ENCODE data around the gene AXIN1. TPM values are rescaled to one million over a fixed set of nuclear protein-coding genes. Genes with fewer than 3 reads are reported as not detected.
"Not testable (repeated sequence)": the region's sequence is repeated elsewhere in the genome, so short reads cannot be mapped to it uniquely, and the experiment has no call there.

AXIN1 gene
- total RNA-seq, 1 donor from 2014 or later, result 43.5 TPM

GRCh38 chr16:333406-334094 is 19.0 kb downstream of the AXIN1 start:
- no peak for DNase-seq (ENCODE audit: low read depth)

DNA sequence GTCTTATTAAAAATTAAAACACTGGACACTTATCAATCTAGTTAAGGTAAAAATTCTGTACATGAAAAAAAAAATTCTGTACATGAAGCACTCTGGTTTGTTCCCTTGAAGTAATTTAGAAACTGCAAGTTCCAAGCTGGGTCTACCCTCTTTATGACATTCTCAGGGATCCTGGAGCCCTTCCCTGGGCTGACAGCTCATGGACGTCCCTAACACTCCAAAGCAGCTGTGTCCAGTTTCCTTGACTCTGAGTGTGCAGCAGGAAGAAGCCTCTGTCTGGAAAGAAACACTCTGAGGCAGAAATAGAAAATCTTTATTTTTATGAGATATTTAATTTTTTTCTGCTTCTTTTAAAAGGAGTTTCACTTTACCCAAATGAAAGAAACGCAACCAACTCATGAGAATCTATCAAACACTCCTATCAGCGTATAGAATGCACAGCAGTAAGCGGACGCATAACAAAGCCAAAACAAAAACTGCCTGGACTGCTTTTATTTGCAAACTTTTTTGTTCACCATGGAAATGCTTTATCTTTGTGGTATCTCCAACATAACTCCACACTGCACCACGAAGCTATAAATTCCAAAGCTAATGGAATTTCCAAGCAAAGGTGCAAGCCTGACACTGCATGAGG is 21.2 kb downstream of the AXIN1 start:
- DNase-seq (ENCODE audit: low read depth), result not testable (repeated sequence)

- DNase-seq (ENCODE audit: low read depth), result no peak
Measured at GRCh38 chr16:330741-331140, 21.8 kb downstream of the AXIN1 start.

DNA sequence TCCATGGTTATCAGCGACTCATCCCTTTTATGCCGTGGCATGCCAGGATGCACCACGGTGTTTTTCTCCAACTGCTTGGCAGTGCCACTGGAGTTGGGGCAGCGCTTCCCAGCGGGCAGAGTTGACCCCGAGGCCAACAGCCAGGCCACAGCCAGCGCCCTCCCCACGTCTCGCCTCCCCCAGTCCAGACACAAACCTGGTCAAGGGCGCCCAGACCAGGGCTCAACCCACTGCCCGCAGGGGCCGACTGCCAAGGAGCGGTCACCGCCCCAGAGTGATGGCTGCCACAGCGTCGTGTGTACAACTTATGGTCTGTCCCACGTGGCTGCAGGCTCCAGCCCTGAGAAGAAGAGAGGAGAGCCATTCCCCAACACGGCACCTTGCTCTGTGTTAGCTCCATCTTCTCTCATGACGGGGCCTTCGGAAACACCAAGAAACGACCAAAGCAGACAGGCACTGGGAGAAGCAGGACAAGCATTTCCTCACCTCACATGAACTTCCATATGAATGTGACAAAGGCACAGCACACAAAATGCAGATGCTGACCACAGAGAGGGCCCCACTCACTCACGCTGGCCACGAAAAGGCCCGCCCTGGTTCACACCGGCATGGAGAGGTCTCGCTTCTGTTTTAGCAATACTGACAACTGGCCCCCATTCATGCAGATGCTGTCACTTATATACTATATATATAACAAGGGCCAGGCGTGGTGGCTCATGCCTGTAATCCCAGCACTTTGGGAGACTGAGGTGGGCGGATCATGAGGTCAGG is 27.0 kb downstream of the AXIN1 start:
- DNase-seq (ENCODE audit: low read depth), result no peak

- no peak for DNase-seq (ENCODE audit: low read depth)
Measured at GRCh38 chr16:324451-325334, 27.8 kb downstream of the AXIN1 start.

DNA sequence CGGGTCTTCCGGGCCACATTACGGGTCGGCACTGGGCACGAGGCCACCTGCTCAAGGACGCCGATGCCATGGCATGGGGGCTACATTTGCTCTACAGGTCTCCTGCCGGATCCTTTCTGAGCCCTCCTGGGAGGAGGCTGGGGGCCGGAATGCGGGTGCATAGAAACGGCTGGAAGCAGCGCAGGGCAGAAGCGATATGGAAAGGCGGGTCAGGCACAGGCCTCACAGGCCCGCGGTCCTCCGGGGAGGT is 28.4 kb downstream of the AXIN1 start:
- no peak for DNase-seq (ENCODE audit: low read depth)

GRCh38 chr16:322476-323143 is 29.9 kb downstream of the AXIN1 start:
- DNase-seq (ENCODE audit: low read depth), result no peak

DNA sequence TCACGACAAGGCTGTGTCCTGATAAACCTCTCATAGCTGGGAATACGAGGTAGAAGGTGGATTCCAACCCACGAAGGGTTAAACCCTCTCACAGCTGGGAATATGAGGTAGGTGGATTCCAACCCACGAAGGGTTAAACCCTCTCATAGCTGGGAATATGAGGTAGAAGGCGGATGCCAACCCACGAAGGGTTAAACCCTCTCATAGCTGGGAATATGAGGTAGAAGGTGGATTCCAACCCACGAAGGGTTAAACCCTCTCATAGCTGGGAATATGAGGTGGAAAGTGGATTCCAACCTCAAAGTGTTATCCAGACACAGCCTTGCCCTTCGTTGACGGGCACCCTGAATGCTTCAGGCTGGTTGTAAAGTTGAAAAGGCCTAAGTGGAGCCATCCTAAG is 31.0 kb downstream of the AXIN1 start:
- DNase-seq (ENCODE audit: low read depth), result no peak

DNA sequence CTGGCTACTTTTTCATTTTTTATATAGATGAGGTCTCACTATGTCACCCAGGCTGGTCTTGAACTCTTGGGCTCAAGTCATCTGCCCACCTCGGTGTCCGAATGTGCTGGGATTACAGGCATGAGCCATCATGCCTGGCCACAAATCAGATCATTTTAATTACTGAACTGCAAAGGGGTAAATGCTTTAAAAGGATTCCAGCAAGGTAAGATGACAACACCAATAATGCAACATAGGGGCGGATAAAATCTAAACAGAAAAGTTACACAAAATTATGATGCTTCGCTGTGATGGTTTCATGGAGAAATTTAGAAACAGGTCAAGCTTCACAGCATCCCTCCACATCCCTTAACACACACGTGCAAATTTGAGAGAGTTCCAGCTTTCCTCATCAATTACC is 32.3 kb downstream of the AXIN1 start:
- no peak for DNase-seq (ENCODE audit: low read depth)

DNA sequence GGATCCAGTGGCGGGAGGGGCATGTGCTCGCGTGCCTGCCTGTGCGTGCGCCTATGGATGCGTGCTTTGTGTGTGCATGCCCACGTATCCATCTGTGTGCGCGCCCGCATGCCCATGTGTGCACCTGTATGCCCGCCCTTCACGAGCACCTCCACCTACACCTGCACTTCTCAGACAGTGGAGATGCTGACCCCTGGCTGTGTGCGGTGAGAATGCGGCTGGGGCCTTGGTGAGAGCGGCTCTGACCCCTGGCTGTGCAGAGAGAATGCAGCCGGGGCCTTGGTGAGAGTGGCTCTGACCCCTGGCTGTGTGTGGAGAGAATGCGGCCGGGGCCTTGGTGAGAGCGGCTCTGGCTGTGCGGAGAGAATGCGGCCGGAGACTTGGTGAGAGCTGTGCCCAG is 33.9 kb downstream of the AXIN1 start:
- no peak for DNase-seq (ENCODE audit: low read depth)

- DNase-seq (ENCODE audit: low read depth), result no peak
Measured at GRCh38 chr16:317583-317982, 34.9 kb downstream of the AXIN1 start.

DNA sequence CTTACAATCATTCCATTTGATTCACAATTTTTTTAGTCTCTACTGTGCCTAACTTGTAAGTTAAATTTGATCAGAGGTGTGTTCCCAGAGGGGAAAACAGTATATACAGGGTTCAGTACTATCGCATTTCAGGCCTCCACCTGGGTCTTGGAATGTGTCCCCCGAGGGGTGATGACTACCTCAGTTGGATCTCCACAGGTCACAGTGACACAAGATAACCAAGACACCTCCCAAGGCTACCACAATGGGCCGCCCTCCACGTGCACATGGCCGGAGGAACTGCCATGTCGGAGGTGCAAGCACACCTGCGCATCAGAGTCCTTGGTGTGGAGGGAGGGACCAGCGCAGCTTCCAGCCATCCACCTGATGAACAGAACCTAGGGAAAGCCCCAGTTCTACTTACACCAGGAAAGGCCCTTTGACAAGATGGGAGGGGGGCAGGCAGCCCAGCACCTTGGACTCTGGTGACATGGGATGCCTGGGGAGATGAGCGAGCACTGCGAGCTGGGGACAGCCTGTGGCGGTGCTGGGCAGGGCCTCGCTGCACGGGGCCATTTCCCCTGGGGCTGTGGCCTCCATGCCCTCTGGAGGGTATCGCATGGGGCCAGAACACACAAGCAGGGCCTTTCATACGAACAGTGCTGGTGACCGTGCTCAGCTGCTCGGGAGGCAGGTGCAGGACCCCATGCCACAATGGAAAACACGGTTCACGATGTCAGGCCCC is 35.6 kb downstream of the AXIN1 start:
- no peak for DNase-seq (ENCODE audit: low read depth)

GRCh38 chr16:314795-315299 is 37.7 kb downstream of the AXIN1 start:
- DNase-seq (ENCODE audit: low read depth), result no peak

GRCh38 chr16:314351-314750 is 38.2 kb downstream of the AXIN1 start:
- no peak for DNase-seq (ENCODE audit: low read depth)

GRCh38 chr16:311725-312124 is 40.8 kb downstream of the AXIN1 start:
- DNase-seq (ENCODE audit: low read depth), result no peak

DNA sequence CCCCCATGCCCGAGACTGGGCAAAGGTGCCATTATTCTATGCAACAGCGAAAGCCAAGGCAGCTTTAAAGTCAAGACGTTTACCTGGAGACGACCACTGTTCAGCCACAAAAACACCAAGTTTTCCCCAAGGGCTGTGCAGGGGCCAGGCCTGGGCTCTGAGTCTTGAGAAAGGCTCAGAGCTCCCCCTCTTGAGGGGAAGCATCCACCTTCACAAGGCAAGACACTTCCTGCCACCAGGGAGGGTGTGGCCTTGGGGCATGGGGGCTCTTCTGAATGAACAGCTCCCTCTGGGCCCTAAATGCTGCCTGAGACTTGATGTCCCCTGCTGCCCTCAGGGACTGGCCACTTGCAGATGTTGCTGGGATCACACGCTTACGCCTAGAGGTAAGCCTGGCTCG is 43.0 kb downstream of the AXIN1 start:
- no peak for DNase-seq (ENCODE audit: low read depth)

- DNase-seq (ENCODE audit: low read depth), result no peak
Measured at GRCh38 chr16:307691-308312, 44.7 kb downstream of the AXIN1 start.

- DNase-seq (ENCODE audit: low read depth), result no peak
Measured at GRCh38 chr16:306911-307370, 45.6 kb downstream of the AXIN1 start.

DNA sequence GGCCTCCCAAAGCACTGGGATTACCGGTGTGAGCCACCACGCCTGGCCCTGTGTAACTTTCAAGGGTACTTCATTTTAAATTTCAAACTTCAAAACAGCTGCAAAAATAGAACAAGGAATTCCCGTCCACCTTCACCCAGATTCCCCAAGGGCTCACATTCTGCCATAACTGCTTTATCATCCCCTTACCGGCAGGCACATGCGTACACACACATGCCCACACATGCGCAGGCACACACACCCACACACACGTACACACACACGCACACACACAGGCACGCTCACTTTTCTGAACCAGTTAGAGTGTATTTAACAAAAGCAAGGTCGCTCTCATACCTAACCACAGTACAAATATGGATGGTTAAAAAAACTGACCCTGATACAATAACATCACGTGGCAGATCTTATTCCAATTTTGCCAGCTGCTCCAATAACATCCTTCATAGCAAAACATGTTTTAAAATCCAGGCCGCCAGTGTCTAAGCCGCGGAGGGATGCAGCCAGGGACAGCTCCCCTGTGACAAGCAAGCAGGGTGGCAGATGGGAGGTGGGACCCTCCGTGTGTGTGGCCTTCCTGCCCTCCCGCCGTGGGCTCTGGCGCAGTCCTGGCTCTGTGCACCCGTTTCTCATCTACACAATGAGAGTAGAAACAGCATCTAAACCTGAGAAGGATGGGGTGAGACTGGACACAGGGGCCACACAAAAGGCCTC is 46.5 kb downstream of the AXIN1 start:
- DNase-seq (ENCODE audit: low read depth), result no peak

All from renal cortical epithelial cell (primary cell).